HS-5 (cell line): ENCODE data around the gene PEAK3.

ENCODE experiments used
- DNase-seq: peaks from one replicate; pipeline ENCODE4 v3.0.0-alpha.2; 2012; ENCODE audit warnings: low read depth

PEAK3 gene, protein sequence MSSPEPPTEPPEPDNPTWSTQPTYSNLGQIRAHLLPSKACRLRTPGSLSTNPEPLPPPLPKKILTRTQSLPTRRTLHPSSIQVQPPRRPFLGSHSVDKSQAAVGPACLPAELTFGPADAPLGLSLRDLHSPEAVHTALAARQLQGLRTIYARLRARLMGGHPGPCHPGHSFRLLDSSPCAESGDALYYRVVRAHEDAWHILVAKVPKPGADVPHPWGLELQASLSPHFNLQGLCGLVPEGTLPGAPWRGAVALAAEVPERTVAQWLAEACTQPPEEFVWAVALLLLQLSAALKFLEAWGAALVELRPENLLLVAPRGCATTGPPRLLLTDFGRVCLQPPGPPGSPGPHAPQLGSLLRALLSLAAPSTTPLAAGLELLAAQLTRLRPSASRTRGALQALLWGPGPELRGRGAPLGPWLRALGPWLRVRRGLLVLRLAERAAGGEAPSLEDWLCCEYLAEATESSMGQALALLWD

DNA sequence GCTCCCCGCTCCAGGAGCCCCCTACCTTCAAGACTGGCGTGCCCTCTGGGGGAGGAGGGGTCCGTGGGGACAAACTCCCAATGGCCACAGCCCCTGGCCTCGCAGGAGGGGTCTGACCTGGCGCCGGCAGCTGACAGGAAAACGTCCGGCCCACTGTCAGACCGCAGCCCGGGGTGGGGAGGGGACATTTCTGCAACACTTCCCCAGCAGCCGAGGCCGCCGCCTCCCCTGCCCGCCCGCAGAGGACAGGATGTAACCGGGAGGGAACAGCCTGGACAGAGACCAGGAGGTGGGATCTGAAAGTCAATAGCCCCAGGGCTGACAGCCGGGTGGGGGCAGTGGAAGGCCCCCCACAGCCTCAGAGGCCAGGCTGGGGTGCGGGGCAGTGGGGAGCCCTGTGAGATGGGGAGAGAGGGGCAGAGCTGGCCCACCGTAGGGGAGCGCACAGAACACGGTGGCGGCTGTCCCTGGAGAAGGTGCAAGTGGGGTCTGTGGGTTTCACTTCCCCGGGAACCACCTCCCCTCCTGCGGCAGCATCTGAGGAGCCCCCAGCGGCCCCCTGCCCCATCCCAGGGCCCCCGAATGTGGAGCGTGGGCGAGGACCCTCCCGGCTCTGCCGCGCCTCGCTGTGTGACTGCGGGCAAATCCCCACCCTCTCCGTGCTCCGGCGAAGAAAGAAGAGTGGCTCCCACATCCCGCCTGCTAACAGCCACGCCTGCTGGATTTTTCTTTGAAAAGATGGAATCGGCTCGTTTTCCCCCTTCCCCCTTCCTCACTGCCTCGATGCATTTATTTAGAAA lies at the start of gene PEAK3:
Gene PEAK3, minus strand, starts transcription at position 114 of the 800 bp plus-strand sequence. CDS start 1,244 bp downstream, outside the sequence.
- no peak for DNase-seq

DNA sequence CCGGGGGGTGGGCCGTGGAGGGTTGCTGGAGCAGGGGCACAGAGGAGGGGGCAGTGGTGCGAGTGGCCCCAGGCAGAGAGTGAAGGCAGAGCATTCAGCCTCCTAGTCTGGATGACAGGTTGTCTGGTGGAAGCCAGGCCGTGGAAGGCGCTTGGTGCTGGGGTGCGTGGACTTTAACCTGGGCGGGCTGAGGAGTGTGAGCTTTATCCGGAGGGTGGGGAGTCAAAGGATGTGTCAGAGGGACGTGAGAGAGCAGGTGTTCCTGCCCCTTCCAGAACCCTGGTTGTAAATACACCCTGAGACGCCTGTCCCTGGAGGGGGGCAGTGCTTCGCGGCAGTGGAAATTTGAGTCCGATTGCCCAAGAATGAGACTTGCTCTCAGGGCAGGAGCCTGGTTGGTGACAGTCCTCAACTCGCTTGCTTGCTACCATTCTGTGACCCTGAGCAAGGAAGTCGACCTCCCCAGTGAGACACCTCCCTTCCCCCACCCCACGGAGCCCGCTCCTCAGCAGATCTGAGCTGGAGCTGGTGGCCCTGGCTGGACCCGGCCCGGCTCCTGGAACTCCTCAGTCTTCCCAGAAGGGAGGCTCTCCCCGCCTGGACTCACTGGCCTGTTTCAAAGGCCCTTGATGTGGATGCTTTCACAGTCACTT lies 48.8 kb upstream of the PEAK3 start:
- no peak for DNase-seq

DNA sequence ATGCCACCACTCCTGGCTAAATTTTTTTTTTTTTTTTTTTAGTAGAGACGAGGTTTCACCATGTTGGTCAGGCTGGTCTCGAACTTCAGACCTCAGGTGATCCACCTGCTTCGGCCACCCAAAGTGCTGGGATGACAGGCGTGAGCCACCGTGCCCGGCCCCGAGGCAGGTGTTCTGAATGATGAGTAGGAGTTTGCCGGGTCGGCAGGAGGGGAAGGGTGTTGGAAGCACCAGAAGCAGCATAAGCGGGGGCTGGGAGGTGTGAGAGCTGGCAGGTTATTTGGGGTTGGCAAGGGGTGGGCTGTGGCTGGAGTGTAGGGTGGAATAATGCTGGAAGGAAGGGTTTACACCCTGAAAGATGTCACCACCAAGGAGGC lies 48.3 kb upstream of the PEAK3 start:
- no peak for DNase-seq

GRCh38 chr19:2329501-2329916 lies 47.5 kb upstream of the PEAK3 start:
- no peak for DNase-seq

DNA sequence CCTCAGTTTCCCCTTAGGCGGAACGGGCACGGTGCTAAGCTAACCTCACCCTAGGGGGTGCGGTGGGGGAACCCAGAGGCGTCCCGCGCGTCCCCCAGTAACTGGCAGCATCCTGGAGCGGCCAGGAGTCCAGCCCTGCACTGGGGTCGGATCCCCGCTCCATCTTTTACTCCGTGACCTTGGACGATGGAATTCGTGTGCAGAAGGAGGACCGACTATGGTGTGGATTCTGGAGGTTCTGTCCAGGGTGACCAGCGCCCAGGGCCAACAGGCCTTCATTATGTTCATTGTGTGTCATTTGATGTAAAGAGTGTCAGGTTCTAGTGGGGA lies 47.1 kb upstream of the PEAK3 start:
- DNase-seq = no peak

DNA sequence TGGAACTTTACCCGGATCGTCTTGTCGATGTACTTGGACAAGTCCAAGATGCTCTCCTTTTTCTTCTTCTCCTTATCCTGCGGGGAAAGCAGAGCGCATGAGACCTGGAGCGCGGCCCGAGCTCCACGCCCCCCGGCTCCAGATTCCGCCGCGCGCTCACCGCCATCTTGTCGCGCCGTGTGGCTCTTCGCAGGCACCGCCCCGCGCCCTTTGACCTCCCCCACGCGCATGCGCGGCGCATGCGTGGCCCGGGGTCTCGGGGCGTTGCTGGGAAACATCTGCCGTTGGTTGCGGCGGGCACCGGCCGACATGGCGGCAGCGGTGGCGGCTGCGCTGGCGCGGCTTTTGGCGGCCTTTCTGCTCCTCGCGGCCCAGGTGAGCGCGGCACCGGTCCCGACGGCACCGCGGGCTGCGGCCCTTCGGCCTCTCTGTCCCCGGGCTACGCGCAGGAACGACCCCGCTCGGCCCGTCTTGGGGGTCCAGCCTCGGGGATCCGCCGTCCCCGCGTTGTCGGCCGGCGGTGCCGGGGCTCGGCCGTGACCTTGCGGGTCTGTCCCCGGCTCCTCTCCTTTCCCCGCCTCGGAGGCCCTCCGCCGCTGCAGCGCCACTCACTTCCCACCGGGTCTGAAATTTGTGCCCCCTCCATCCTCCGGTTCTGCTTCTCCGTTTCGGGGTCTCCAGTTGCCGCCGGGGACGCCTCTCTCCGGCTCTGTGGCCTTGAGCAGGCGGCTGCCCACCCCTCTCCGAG lies 46.6 kb upstream of the PEAK3 start, which contains the start of the genes LSM7 and SPPL2B:
Gene LSM7, minus strand, starts transcription at position 186 of the 748 bp plus-strand sequence. Its CDS starts 20 bp downstream, at position 166.
Gene SPPL2B, plus strand, starts transcription at position 284 of the 748 bp plus-strand sequence. Its CDS starts 26 bp downstream, at position 310.
- peak; percentile 36 for DNase-seq

- DNase-seq = peak; percentile 34
Observed at GRCh38 chr19:2327773-2328400, 45.9 kb upstream of the PEAK3 start.

DNA sequence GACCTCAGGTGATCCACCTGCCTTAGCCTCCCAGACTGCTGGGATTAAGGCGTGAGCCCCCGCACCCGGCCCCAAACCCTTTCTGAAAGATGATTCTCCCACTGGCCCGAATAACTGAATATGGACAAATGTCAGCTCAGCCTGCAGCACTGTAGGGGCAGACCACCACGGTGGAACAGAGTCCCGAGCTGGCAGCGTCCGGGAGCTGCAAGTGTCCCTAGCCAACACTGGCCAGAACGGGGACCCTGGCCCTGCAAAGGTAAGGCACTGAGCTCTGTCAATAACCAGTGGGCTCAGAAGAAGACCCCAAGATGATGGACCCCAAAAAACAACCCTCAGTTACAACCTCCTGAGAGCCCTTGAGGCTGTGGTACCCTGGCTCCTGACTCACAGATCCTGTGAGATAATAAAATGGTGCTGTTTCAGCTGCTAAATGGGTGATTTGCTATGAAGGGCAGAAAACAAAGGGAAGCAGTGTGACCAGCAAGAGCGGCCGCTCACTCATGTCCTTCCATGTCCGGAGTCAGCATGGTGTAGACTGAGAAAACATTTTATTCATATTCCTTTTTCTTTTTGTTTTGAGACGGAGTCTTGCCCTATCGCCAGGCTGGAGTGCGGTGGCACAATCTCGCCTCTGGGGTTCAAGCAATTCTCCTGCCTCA lies 44.9 kb upstream of the PEAK3 start:
- DNase-seq = no peak

- no peak for DNase-seq
Observed at GRCh38 chr19:2325281-2326046, 43.5 kb upstream of the PEAK3 start.

DNA sequence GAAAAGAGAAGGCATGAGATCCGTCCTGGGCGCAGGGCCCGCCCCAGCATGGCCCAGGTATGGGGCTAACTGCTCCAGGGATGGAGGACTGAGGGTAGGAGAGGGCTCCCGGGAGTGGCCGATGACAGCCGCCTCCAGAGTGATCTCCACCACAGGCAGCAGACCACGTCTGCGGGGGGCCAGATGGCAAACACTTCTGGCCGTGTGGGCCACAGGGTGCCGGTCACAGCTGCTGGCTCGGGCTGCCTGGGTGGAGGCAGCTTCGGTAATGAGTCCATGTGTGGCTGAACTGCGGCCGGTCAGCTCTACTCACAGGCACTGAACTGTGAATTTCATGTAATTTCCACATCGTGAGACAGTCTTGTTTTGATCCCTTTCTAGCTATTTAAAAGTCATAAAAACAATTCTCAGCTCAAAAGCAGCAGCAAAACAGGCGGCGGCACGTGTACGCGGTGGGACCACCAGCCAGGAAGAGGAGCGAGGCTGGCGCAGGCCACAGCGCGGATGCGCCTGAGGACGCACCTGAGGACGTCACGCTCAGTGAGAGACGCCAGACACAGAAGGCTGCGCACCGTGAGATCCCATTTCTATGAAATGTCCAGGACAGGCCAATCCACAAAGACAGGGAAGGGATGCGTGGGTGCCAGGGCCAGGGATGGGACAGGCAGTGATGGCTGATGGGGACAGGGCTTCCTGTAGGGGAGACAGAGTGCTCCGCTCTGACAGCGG lies 42.4 kb upstream of the PEAK3 start:
- no peak for DNase-seq

GRCh38 chr19:2323707-2324106 lies 41.7 kb upstream of the PEAK3 start:
- no peak for DNase-seq

DNA sequence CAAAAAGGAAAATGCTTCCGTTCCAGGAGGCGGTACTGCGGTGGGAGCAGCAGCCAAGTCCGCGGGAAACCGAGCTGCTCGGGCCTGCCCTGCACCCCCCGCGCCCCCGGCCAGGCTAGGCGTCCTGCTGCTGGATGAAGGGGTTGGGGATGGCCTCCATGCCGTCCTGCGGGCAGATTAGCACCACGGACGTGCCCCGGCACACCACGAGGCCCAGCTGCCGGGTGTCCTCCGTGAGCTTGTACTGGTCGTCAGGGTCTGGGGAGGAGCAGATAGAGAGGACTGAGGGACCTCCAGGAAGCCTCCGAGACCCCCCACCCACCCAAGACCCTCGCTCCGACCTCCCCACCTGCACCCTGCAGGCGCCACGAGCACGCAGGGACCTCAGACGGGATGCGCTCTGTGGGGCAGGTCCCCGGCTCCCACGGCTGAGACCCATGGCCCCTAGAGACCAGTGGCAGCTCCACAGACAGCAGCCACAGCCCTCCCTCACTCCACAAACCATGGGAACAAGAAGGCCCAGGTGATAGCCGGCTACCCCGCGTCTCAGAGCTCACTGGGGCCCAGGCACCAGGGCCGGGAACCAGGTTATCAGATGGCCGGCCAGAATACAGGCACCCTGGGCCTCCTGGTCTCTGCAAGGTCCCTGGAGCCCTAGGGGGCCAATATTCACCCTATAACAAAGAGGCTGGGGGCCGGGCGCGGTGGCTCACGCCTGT lies 39.7 kb upstream of the PEAK3 start:
- DNase-seq = no peak

GRCh38 chr19:2320939-2321338 lies 39.0 kb upstream of the PEAK3 start:
- DNase-seq = no peak

- DNase-seq = no peak
Observed at GRCh38 chr19:2320049-2320448, 38.1 kb upstream of the PEAK3 start.

- DNase-seq = no peak
Observed at GRCh38 chr19:2319551-2319950, 37.6 kb upstream of the PEAK3 start.

- no peak for DNase-seq
Observed at GRCh38 chr19:2318923-2319322, 36.9 kb upstream of the PEAK3 start.

GRCh38 chr19:2317756-2318155 lies 35.8 kb upstream of the PEAK3 start:
- DNase-seq = no peak

- no peak for DNase-seq
Observed at GRCh38 chr19:2317300-2317699, 35.3 kb upstream of the PEAK3 start.
